Neural cell (in vitro differentiated cells): ENCODE data around the gene NBEA. TPM values are rescaled to one million over a fixed set of nuclear protein-coding genes. Genes with fewer than 3 reads are reported as not detected.

Source experiments
- H2AFZ ChIP-seq: fragments of 200-600, 300-800 bp; sonication (generic), shearing (Covaris generic); 2 replicates; pipeline ENCODE4 v1.6.0; 2014; ENCODE audit warnings: low read depth, mild to moderate bottlenecking, antibody characterized with exemption, low read length, moderate library complexity
- H3F3A ChIP-seq: fragments of 200-600 bp; shearing (Covaris generic); 2 replicates; pipeline ENCODE4 v1.6.1; 2016; ENCODE audit warnings: mild to moderate bottlenecking, moderate library complexity, mixed read lengths, antibody characterized with exemption, low read length; ENCODE audit not compliant: insufficient read depth, poor library complexity, severe bottlenecking
- H3K27ac ChIP-seq: fragments of 200-600, 300-800 bp; sonication (generic), shearing (Covaris generic); 2 replicates; pipeline ENCODE4 v1.5.1; 2014; ENCODE audit warnings: mild to moderate bottlenecking, low read length, moderate library complexity
- H3K27me3 ChIP-seq: fragments of 300-800, 200-600 bp; sonication (generic), shearing (Covaris generic); 2 replicates; pipeline ENCODE4 v1.6.0; 2014; ENCODE audit warnings: mild to moderate bottlenecking, low read depth, low read length, moderate library complexity; ENCODE audit not compliant: insufficient read depth
- H3K36me3 ChIP-seq: fragments of 300-800, 200-600 bp; sonication (generic), shearing (Covaris generic); 2 replicates; pipeline ENCODE4 v1.5.1; 2014; ENCODE audit warnings: mild to moderate bottlenecking, antibody characterized with exemption, low read length, moderate library complexity; ENCODE audit not compliant: insufficient read depth
- H3K4me2 ChIP-seq: fragments of 300-800, 200-600 bp; sonication (generic), shearing (Covaris generic); 2 replicates; pipeline ENCODE4 v1.6.0; 2014; ENCODE audit warnings: mild to moderate bottlenecking, low read length
- H3K4me3 ChIP-seq: fragments of 300-800, 200-600 bp; sonication (generic), shearing (Covaris generic); 2 replicates; pipeline ENCODE4 v1.5.1; 2014; ENCODE audit warnings: mild to moderate bottlenecking, low read length, moderate library complexity
- H3K79me2 ChIP-seq: fragments of 200-600 bp; shearing (Covaris generic); replicated peaks from 2 replicates; pipeline ENCODE4 v1.6.0; 2014; ENCODE audit warnings: mild to moderate bottlenecking, low read length, moderate library complexity; ENCODE audit not compliant: insufficient read depth
- H3K9ac ChIP-seq: fragments of 300-800, 200-600 bp; sonication (generic), shearing (Covaris generic); 2 replicates; pipeline ENCODE4 v1.6.1; 2016; ENCODE audit warnings: mild to moderate bottlenecking, low read length, mixed read lengths
- H3K9me2 ChIP-seq: fragments of 200-600 bp; shearing (Covaris generic); 2 replicates; pipeline ENCODE4 v1.6.1; 2016; ENCODE audit warnings: mild to moderate bottlenecking, low read length, mixed read lengths; ENCODE audit not compliant: insufficient read depth
- H3K9me3 ChIP-seq: fragments of 200-600, 300-800 bp; sonication (generic), shearing (Covaris generic); 2 replicates; pipeline ENCODE4 v1.6.1; 2016; ENCODE audit warnings: mild to moderate bottlenecking, mixed run types, low read length, moderate library complexity, mixed read lengths
- H4K20me1 ChIP-seq: fragments of 200-600 bp; shearing (Covaris generic); 2 replicates; pipeline ENCODE4 v1.6.1; 2016; ENCODE audit warnings: mild to moderate bottlenecking, mixed run types; ENCODE audit not compliant: insufficient read depth
- CTCF ChIP-seq: fragments of 450-650 bp; IDR thresholded peaks from 2 replicates; pipeline ENCODE4 v1.5.1; 2014; ENCODE audit warnings: antibody characterized with exemption, mild to moderate bottlenecking, moderate library complexity; ENCODE audit not compliant: poor library complexity, severe bottlenecking
- MXI1 ChIP-seq: fragments of 450-650 bp; conservative IDR thresholded peaks from 2 replicates; pipeline ENCODE4 v1.6.1; 2014; ENCODE audit warnings: antibody characterized with exemption, mild to moderate bottlenecking; ENCODE audit not compliant: poor library complexity, severe bottlenecking
- POLR2AphosphoS5 ChIP-seq: IDR thresholded peaks from 2 replicates; pipeline ENCODE4 v1.6.1; 2012
- TAF1 ChIP-seq: IDR thresholded peaks from 2 replicates; pipeline ENCODE4 v1.6.1; 2012; ENCODE audit warnings: low read depth
- polyA plus RNA-seq: library from polyadenylated mRNA; depleted of rRNA; stranded (reverse); fragments of >200 nt; gene quantifications from 2 replicates; pipeline ENCODE4 v1.2.3, GENCODE V29; 2014
- TF ChIP-seq, protein P1 (sequence below): IDR thresholded peaks from 2 replicates; pipeline ENCODE4 v1.6.1; 2012; ENCODE audit warnings: borderline replicate concordance

The NBEA gene
- polyA plus RNA-seq, 1 donor from 2014 or later, result 55.8 TPM

- no peak overlapping the region for H3K4me2 ChIP-seq
- no peak overlapping the region for H3K9ac ChIP-seq
- no peaks in the 10 kb centered on the region for H3K27me3 ChIP-seq
- H4K20me1 ChIP-seq, result no peaks in the 10 kb centered on the region
- H3K79me2 ChIP-seq, result peaks cover 42% of the 10 kb centered on the region
- H3K9me2 ChIP-seq, result no peaks in the 10 kb centered on the region
- peaks cover 3% of the 10 kb centered on the region for H3K9me3 ChIP-seq
- H2AFZ ChIP-seq, result no peak overlapping the region
- H3K4me3 ChIP-seq, result no peak overlapping the region
- no peak for TF ChIP-seq POLR2AphosphoS5
- TF ChIP-seq CTCF, result no peak
- TF ChIP-seq, protein P1, sequence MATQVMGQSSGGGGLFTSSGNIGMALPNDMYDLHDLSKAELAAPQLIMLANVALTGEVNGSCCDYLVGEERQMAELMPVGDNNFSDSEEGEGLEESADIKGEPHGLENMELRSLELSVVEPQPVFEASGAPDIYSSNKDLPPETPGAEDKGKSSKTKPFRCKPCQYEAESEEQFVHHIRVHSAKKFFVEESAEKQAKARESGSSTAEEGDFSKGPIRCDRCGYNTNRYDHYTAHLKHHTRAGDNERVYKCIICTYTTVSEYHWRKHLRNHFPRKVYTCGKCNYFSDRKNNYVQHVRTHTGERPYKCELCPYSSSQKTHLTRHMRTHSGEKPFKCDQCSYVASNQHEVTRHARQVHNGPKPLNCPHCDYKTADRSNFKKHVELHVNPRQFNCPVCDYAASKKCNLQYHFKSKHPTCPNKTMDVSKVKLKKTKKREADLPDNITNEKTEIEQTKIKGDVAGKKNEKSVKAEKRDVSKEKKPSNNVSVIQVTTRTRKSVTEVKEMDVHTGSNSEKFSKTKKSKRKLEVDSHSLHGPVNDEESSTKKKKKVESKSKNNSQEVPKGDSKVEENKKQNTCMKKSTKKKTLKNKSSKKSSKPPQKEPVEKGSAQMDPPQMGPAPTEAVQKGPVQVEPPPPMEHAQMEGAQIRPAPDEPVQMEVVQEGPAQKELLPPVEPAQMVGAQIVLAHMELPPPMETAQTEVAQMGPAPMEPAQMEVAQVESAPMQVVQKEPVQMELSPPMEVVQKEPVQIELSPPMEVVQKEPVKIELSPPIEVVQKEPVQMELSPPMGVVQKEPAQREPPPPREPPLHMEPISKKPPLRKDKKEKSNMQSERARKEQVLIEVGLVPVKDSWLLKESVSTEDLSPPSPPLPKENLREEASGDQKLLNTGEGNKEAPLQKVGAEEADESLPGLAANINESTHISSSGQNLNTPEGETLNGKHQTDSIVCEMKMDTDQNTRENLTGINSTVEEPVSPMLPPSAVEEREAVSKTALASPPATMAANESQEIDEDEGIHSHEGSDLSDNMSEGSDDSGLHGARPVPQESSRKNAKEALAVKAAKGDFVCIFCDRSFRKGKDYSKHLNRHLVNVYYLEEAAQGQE, result no peak
- TF ChIP-seq TAF1, result no peak
- no peaks in the 10 kb centered on the region for H3F3A ChIP-seq
- H3K27ac ChIP-seq, result no peak overlapping the region
- no peaks in the 10 kb centered on the region for H3K36me3 ChIP-seq
Measured at GRCh38 chr13:35028338-35028867, 86.3 kb downstream of the NBEA start.

GRCh38 chr13:35039012-35039411, 96.9 kb downstream of the NBEA start:
- no peaks in the 10 kb centered on the region for H4K20me1 ChIP-seq
- H3K27ac ChIP-seq, result no peak overlapping the region
- TF ChIP-seq CTCF (no peak), TAF1 (no peak), POLR2AphosphoS5 (no peak), MXI1 (no peak)
- TF ChIP-seq, protein P1, result no peak
- H3K4me3 ChIP-seq, result no peak overlapping the region
- no peaks in the 10 kb centered on the region for H3K27me3 ChIP-seq
- no peak overlapping the region for H2AFZ ChIP-seq
- no peaks in the 10 kb centered on the region for H3K9me3 ChIP-seq
- H3F3A ChIP-seq, result no peaks in the 10 kb centered on the region
- H3K4me2 ChIP-seq, result no peak overlapping the region
- H3K79me2 ChIP-seq, result peaks cover 18% of the 10 kb centered on the region
- H3K9me2 ChIP-seq, result no peaks in the 10 kb centered on the region
- H3K36me3 ChIP-seq, result no peaks in the 10 kb centered on the region
- no peak overlapping the region for H3K9ac ChIP-seq
